ENCODE data around the gene PRR19. TPM values are rescaled to one million over a fixed set of nuclear protein-coding genes. Genes with fewer than 3 reads are reported as not detected.
"Not testable (repeated sequence)": the region's sequence is repeated elsewhere in the genome, so short reads cannot be mapped to it uniquely, and the experiment has no call there.

PRR19 gene
- total and polyA plus RNA-seq, 10 donors: 0.33 to 1.2 (median 0.54) TPM; not detected in 2

GRCh38 chr19:42335971-42336370, 34.0 kb downstream of the PRR19 start:
- H3K4me3 ChIP-seq: no peak overlapping the region
- no peak for TF ChIP-seq CTCF (IDR thresholded peaks at IDR 0.05 in 8 of 11, conservative IDR thresholded peaks at IDR 0.05 in 3 of 11)
- TF ChIP-seq POLR2A (IDR thresholded peaks at IDR 0.05): no peak
- no peak for TF ChIP-seq POLR2AphosphoS5 (IDR thresholded peaks at IDR 0.05)
- no peaks in the 10 kb centered on the region for H3K9me3 ChIP-seq
- H3K27ac ChIP-seq: no peak overlapping the region
- peaks cover 0 to 52% (median 16%) of the 10 kb centered on the region in 6 donors for H3K36me3 ChIP-seq
- 89 to 97% (median 94%) methylated on average over 18 to 19 of the region's 19 CpGs for WGBS, 5 donors
- H3K4me1 ChIP-seq: peaks cover 0 to 18% (median 10%) of the 10 kb centered on the region in 6 donors
- H3K27me3 ChIP-seq (replicated peaks in 1 of 7): no peaks in the 10 kb centered on the region
- no peak for DNase-seq
- intact Hi-C loops (cut with DNase I; ENCODE audit: low total_unique reads): no loop called here

- DNase-seq; H3K9me3 ChIP-seq; H3K27me3 ChIP-seq (replicated peaks in 1 of 7); H3K4me3 ChIP-seq; H3K27ac ChIP-seq; H3K4me1 ChIP-seq; intact Hi-C loops (cut with DNase I; ENCODE audit: low total_unique reads): not testable (repeated sequence)
- WGBS, 5 donors: 82 to 91% (median 85%) methylated on average over 7 of the region's 7 CpGs
- H3K36me3 ChIP-seq: peaks cover 0 to 73% (median 20%) of the 10 kb centered on the region in 6 donors
These were observed 37.4 kb downstream of the PRR19 start for GRCh38 chr19:42339126-42339860.

- H3K27me3 ChIP-seq (replicated peaks in 1 of 7): not testable (repeated sequence)
- 93 to 96% (median 93%) methylated on average over 4 of the region's 4 CpGs for WGBS, 5 donors
These were observed 38.0 kb downstream of the PRR19 start for GRCh38 chr19:42339922-42340321.

GRCh38 chr19:42343344-42344110, 41.6 kb downstream of the PRR19 start:
- no peak for TF ChIP-seq POLR2AphosphoS5 (IDR thresholded peaks at IDR 0.05)
- no peak for TF ChIP-seq POLR2A (IDR thresholded peaks at IDR 0.05)
- no peak for TF ChIP-seq CTCF (IDR thresholded peaks at IDR 0.05 in 8 of 11, conservative IDR thresholded peaks at IDR 0.05 in 3 of 11)
- intact Hi-C loops (cut with DNase I; ENCODE audit: low total_unique reads): no loop called here
- no peaks in the 10 kb centered on the region for H3K9me3 ChIP-seq
- peaks cover 0 to 11% (median 0%) of the 10 kb centered on the region in 6 donors for H3K4me1 ChIP-seq
- H3K36me3 ChIP-seq: peaks cover 0 to 76% (median 14%) of the 10 kb centered on the region in 6 donors
- no peaks in the 10 kb centered on the region for H3K27me3 ChIP-seq (replicated peaks in 1 of 7)
- WGBS, 5 donors: 90 to 94% (median 91%) methylated on average over 13 to 17 of the region's 17 CpGs
- no peak for DNase-seq
- no peak overlapping the region for H3K4me3 ChIP-seq
- H3K27ac ChIP-seq: no peak overlapping the region

More at GRCh38 chr19:42339922-42340321, 38.0 kb downstream of the PRR19 start:
- H3K4me3 ChIP-seq; H3K27ac ChIP-seq; DNase-seq; H3K9me3 ChIP-seq; H3K4me1 ChIP-seq; intact Hi-C loops (cut with DNase I; ENCODE audit: low total_unique reads): not testable (repeated sequence)
- peaks cover 0 to 79% (median 26%) of the 10 kb centered on the region in 6 donors for H3K36me3 ChIP-seq

GRCh38 chr19:42344336-42344893, 42.5 kb downstream of the PRR19 start:
- peaks cover 0 to 82% (median 14%) of the 10 kb centered on the region in 6 donors for H3K36me3 ChIP-seq
- H3K9me3 ChIP-seq: no peaks in the 10 kb centered on the region
- 90 to 96% (median 95%) methylated on average over 17 to 18 of the region's 18 CpGs for WGBS, 5 donors
- H3K27me3 ChIP-seq (replicated peaks in 1 of 7): no peaks in the 10 kb centered on the region
- intact Hi-C loops (cut with DNase I; ENCODE audit: low total_unique reads): no loop called here
- DNase-seq: no peak
- TF ChIP-seq POLR2A (IDR thresholded peaks at IDR 0.05) (no peak), POLR2AphosphoS5 (IDR thresholded peaks at IDR 0.05) (no peak), CTCF (IDR thresholded peaks at IDR 0.05 in 8 of 11, conservative IDR thresholded peaks at IDR 0.05 in 3 of 11) (no peak)
- peaks cover 0 to 11% (median 0%) of the 10 kb centered on the region in 6 donors for H3K4me1 ChIP-seq
- no peak overlapping the region for H3K4me3 ChIP-seq
- no peak overlapping the region for H3K27ac ChIP-seq
